Fibroblast of the aortic adventitia (primary cell): ENCODE measurements around the gene DACT3. TPM values are rescaled to one million over a fixed set of nuclear protein-coding genes. Genes with fewer than 3 reads are reported as not detected.

Experiments
- DNase-seq: peaks from one replicate; pipeline ENCODE4 v3.0.0-alpha.2; 2010; ENCODE audit warnings: low read depth
- H3K4me3 ChIP-seq: 2 replicates; pipeline ENCODE4 v1.5.1; 2011; ENCODE audit warnings: low read depth, mild to moderate bottlenecking, control low read depth, low read length, moderate library complexity
- CTCF ChIP-seq: IDR thresholded peaks from 2 replicates; pipeline ENCODE4 v1.5.1; 2011; ENCODE audit warnings: mild to moderate bottlenecking, low read length, control low read depth, inconsistent platforms; ENCODE audit not compliant: insufficient read depth
- total RNA-seq: library from RNA; depleted of rRNA; stranded (reverse); fragments of >200 nt; gene quantifications from 2 replicates; pipeline ENCODE4 v1.2.3, GENCODE V29; 2012; ENCODE audit warnings: low replicate concordance

The DACT3 gene
- total RNA-seq, 1 donor: 5.1 TPM

GRCh38 chr19:46624958-46625661, 35.9 kb downstream of the DACT3 start, which contains the start of gene PTGIR:
Gene PTGIR, minus strand, starts transcription at chr19:46625089. Its CDS starts 864 bp downstream, at chr19:46624225.
- TF ChIP-seq CTCF: peak; percentile 9
- DNase-seq: peak; percentile 92
- H3K4me3 ChIP-seq: peak within 1 kb of the TSS; percentile 70

- DNase-seq: no peak
- peak overlapping the region; percentile 70 for H3K4me3 ChIP-seq
- TF ChIP-seq CTCF: no peak
Measured at GRCh38 chr19:46623915-46624502, 37.0 kb downstream of the DACT3 start.

GRCh38 chr19:46622118-46622446, 38.9 kb downstream of the DACT3 start:
- no peak for TF ChIP-seq CTCF
- H3K4me3 ChIP-seq: peak overlapping the region; percentile 59
- DNase-seq: no peak

- peak overlapping the region; percentile 59 for H3K4me3 ChIP-seq
- DNase-seq: no peak
- TF ChIP-seq CTCF: no peak
Measured at GRCh38 chr19:46621191-46622117, 39.5 kb downstream of the DACT3 start.

GRCh38 chr19:46620716-46621115, 40.3 kb downstream of the DACT3 start:
- peak overlapping the region; percentile 59 for H3K4me3 ChIP-seq
- no peak for TF ChIP-seq CTCF
- peak; percentile 78 for DNase-seq

- TF ChIP-seq CTCF: no peak
- DNase-seq: no peak
- no peak overlapping the region for H3K4me3 ChIP-seq
Measured at GRCh38 chr19:46620267-46620666, 40.7 kb downstream of the DACT3 start.
